Measurements from ENCODE around the gene KIAA0586.
"Not testable (repeated sequence)": the region's sequence is repeated elsewhere in the genome, so short reads cannot be mapped to it uniquely, and the experiment has no call there.

The KIAA0586 gene

GRCh38 chr14:58465421-58465820 lies 37.9 kb downstream of the KIAA0586 start:
- TF ChIP-seq CTCF (conservative IDR thresholded peaks at IDR 0.05) = no peak
- no peak overlapping the region for H3K27ac ChIP-seq

DNA sequence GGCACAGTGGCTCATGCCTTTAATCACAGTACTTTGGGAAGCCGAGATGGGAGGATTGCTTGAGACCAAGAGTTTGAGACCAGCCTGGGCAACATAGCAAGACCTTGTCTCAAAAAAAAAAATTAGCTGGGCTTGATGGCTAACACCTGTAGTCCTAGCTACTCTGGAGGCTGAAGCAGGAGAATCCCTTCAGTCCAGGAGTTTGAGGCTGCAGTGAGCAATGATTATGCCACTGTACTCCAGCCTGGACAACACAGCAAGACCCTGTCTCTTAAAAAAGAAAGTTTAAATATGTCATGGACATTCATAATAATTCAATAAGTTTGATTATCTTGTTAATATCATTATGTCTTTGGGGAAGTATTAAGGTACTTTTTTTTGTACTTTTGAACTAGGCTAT lies 38.9 kb downstream of the KIAA0586 start:
- H3K27ac ChIP-seq = no peak overlapping the region
- TF ChIP-seq CTCF (conservative IDR thresholded peaks at IDR 0.05) = no peak

DNA sequence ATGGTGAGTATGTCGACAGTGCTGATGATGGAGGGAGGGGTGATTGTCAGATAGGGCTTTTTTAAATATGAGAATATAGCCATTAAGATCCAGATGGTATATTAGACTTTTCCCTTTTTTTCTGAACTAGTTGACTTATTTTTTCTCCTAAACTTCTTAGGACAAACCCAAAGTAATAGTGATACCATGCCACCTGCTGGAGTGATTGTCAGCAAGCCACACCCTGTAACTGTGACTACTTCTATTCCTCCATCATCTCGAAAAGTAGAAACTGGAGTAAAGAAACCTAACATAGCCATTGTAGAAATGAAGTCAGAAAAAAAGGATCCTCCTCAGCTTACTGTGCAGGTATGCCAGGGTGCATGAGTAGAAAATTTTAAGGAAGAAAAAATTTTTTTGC lies 40.1 kb downstream of the KIAA0586 start:
- no peak for TF ChIP-seq CTCF (conservative IDR thresholded peaks at IDR 0.05)
- H3K27ac ChIP-seq = no peak overlapping the region

- no peak overlapping the region for H3K27ac ChIP-seq
- no peak for TF ChIP-seq CTCF (conservative IDR thresholded peaks at IDR 0.05)
These were observed 41.8 kb downstream of the KIAA0586 start for GRCh38 chr14:58469309-58469708.

DNA sequence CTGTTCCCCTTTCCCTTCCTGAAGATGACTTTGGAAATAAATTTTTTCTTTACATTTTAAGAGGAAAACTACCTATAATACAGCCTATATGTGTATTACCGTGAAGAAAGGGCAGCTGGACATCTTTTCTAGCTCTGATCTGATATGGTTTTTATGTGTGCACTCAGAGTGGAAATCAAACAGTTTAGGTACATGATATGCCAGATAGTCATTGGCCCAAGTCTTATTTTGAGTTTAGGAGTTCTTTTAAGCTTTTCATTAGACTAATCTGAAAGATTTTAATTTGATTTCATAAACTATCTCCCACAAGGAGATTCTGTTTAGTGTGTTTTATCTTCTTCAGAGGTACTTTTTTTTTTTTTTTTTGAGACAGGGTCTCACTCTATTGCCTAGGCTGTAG lies 48.8 kb downstream of the KIAA0586 start:
- peak overlapping the region; percentile 69 for H3K27ac ChIP-seq
- no peak for TF ChIP-seq CTCF (conservative IDR thresholded peaks at IDR 0.05)

DNA sequence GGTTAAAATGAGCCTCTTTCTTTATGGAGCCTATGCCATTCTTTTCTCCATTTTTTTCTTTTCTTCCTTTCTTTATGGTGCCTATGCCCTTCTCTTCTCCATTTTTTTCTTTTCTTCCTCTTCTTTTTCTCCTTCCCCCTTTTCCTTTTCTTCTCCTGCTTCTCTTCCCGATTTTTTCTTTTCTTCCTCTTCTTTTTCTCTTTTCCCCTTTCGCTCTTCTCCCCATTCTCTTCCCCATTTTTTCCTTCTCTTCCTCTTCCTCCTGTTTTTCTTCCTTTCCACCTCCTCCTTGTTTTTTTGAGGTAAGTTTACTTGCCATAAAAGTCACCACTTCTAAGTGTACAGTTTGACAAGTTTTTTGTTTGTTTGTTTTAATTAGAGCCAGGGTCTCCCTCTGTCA lies 50.1 kb downstream of the KIAA0586 start:
- TF ChIP-seq CTCF (conservative IDR thresholded peaks at IDR 0.05) = no peak
- peak overlapping the region; percentile 69 for H3K27ac ChIP-seq

DNA sequence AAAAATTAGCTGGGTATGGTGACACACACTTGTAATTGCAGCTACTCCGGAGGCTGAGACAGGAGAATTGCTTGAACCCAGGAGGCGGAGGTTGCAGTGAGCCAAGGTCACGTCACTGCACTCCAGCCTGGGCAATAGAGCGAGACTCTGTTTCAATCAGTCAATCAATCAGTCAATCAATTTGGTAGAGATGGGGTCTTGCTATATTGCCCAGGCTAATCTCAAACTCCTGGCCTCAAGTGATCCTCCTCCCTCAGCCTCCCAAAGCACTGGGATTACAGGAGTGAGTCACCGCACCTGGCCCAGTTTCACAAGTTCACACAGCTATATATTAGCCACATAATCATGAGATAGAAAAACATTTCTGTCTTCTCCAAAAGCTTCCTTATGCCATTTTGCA lies 50.8 kb downstream of the KIAA0586 start:
- H3K27ac ChIP-seq = not testable (repeated sequence)

DNA sequence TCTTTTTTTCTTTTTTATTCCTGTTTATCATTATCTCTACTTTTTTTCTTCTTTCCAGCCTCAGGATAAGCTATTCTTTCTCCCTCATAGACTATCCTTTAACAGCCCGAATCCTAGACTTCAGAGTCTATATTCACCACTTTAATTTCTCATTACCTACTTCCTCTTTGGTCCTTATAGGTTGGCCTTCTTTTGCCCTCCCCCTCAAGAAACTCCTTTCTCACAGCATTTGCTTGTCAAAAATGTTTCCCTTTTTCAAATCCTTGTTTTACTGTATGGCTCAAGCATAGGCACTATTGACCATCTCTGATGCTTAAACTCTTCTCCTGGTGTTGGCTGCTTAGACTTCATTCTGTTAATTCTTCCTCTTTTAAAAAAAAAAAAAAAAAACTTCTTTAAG lies 52.5 kb downstream of the KIAA0586 start:
- no peak for TF ChIP-seq CTCF (conservative IDR thresholded peaks at IDR 0.05)
- no peak overlapping the region for H3K27ac ChIP-seq

Measured in VCaP (cell line).